Measurements from ENCODE around the gene ADK.

The ADK gene

DNA sequence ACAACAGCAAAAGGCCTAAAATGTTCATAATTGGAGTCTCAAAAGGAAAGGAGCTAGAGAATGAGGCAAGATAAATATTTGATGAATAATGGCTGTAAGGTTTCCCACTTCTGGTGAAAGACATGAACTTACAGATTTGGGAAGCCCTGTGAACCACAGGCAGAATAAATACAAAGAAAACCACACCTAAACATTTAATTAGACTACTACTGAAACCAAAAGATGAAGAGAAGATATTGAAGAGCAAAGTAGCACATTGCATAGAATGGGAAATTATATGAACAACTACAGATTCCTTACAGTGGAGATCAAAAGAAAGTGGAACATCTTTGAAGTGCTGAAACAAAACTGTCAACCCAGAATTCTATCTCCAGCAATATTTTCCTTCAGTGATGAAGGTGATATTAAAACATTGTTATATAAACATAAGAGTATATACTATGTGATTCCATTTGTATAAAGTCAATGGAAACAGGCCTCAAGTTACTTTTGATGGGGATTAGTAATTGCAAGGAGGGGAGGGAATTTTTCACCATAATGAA, 484.0 kb downstream of the ADK start:
- FAIRE-seq: no peak

GRCh38 chr10:74635655-74636054, 484.6 kb downstream of the ADK start:
- no peak for FAIRE-seq

DNA sequence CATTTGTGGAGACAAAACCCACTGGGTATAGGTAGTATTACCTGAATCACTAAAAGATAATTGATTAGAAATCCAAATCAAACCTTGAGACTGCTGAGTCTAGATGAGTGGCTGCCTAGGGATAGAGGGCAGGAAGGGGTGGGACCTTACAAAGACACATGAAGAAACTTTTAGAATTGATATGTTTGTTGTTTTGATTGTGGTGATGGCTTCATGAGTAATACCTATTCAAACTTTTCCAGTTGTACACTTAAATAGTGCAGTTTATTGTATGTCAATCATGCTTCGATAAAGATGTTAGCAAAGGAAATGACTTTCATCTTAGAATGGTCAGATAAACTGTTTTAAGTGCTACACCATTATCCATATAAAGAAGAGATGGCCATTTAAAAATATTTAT, 486.7 kb downstream of the ADK start:
- no peak for FAIRE-seq

GRCh38 chr10:74640134-74640921, 489.3 kb downstream of the ADK start:
- no peak for FAIRE-seq

- no peak for FAIRE-seq
Measured at GRCh38 chr10:74641659-74642058, 490.6 kb downstream of the ADK start.

GRCh38 chr10:74642901-74643595, 492.0 kb downstream of the ADK start:
- no peak for FAIRE-seq

GRCh38 chr10:74643596-74643975, 492.6 kb downstream of the ADK start:
- no peak for FAIRE-seq

- FAIRE-seq: no peak
Measured at GRCh38 chr10:74644738-74645137, 493.7 kb downstream of the ADK start.

- FAIRE-seq: no peak
Measured at GRCh38 chr10:74645692-74646091, 494.7 kb downstream of the ADK start.

DNA sequence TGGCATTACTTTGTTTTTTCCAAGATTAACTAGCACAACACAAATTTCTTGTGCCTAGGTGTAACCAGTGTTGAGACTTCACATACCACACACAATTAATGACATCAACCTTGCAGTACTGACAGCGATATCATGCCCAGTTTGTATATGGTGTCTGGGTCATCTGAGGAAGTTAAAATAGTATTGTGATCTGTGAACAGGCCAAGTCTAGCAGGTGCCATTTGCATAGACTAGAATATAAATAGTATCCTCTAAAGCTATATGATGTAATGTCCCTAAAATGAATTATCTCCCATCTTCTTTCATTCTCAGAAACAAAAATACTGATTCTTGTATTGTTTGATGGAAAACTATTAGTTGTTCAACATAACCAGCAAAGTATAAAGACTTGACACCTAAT, 499.6 kb downstream of the ADK start:
- no peak for FAIRE-seq

GRCh38 chr10:74651565-74651964, 500.5 kb downstream of the ADK start:
- FAIRE-seq: no peak

- no peak for FAIRE-seq
Measured at GRCh38 chr10:74652664-74653063, 501.6 kb downstream of the ADK start.

DNA sequence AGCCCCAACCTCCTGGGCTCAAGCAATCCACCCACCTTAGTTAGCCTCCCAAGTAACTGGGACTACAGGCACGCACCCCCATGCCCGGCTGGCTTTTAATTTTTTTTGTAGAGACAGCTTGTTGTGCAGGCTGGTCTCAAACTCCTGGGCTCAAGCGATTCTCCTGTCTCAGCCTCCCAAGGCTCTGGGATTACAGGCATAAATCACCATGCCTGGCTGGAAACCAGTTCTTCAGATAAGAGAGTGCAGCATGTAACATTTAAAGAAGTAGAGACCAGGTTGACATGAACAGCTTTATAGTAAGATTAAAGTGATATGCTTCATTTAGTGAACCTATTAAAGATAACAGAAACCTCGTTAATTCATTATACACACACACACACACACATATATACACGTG, 507.5 kb downstream of the ADK start:
- no peak for FAIRE-seq

- FAIRE-seq: no peak
Measured at GRCh38 chr10:74662635-74663034, 511.6 kb downstream of the ADK start.

- FAIRE-seq: no peak
Measured at GRCh38 chr10:74669210-74669609, 518.2 kb downstream of the ADK start.

- FAIRE-seq: no peak
Measured at GRCh38 chr10:74671716-74672115, 520.7 kb downstream of the ADK start.

GRCh38 chr10:74672430-74673165, 521.6 kb downstream of the ADK start:
- FAIRE-seq: no peak

- no peak for FAIRE-seq
Measured at GRCh38 chr10:74674927-74675326, 523.9 kb downstream of the ADK start.

- FAIRE-seq: no peak
Measured at GRCh38 chr10:74675484-74675883, 524.5 kb downstream of the ADK start.

- FAIRE-seq: no peak
Measured at GRCh38 chr10:74677951-74678350, 526.9 kb downstream of the ADK start.

DNA sequence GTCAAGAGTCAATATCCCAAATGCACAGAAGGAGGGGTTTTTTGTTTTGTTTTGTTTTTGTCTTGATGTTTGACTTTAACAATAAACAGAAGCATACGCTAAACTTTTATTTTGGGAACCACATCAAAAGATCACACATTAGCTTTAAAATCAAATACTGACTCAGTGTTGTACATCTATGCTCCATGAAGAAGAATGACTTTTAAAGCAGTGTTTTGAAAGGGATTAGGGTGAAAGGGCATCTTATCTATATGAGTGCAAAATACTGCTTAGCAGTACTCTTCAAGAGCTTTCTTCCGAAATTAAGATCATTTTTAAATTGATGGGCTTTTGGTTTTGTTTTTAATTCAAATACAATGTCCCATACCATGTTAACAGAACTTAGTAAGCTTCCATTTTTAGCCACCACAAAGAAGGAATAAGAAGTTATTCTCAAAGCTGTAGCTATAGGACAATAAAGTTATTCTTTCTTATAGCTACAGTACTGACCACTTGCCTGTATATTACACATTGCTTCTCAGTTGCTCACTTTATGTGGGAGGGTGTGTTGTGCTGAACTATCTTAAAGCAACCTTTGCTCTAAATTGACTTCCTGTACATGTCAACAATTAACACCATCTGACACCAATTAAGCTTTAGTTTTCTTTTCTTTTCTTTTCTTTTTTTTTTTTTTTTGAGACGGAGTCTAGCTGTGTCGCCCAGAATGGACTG, 531.1 kb downstream of the ADK start:
- no peak for FAIRE-seq

DNA sequence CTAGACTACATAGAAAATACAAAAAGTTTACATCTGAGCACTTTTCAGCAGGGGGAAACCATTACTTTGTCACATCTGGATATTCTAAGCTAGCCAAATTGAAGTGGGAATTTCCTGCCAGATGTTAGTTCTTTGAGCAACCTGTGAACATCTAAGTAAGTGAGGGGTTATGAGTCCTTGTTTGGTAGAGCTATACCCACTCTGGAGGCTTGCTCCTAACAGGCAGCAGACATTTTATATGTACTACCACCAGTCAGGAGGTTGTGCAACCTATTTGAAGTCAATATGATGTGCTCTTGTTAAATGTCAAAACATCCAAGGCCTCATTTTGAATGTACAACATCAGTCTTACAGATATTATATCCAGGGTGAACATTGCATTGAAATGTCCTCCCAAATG, 532.0 kb downstream of the ADK start:
- no peak for FAIRE-seq
